ENCODE measurements around the gene FOXJ2.

- TF ChIP-seq POLR2A (IDR thresholded peaks at IDR 0.05; ENCODE audit: low read depth, low read length) (no peak), CTCF (conservative IDR thresholded peaks at IDR 0.05; ENCODE audit: low read depth, low read length) (no peak), USF2 (IDR thresholded peaks at IDR 0.05; ENCODE audit: low read depth, low read length) (no peak), RFX5 (IDR thresholded peaks at IDR 0.05; ENCODE audit: low read depth, low read length) (no peak), BHLHE40 (IDR thresholded peaks at IDR 0.05; ENCODE audit: low read depth, low read length) (no peak), CEBPB (IDR thresholded peaks at IDR 0.05; ENCODE audit: low read depth, low read length) (no peak), MAZ (IDR thresholded peaks at IDR 0.05; ENCODE audit: borderline replicate concordance, low read depth, low read length) (no peak), RAD21 (IDR thresholded peaks at IDR 0.05; ENCODE audit: low read length) (no peak), CHD1 (IDR thresholded peaks at IDR 0.05; ENCODE audit: low read depth, low read length) (no peak), MXI1 (IDR thresholded peaks at IDR 0.05; ENCODE audit: borderline replicate concordance, low read depth, low read length) (no peak), ELK1 (IDR thresholded peaks at IDR 0.05; ENCODE audit: borderline replicate concordance, low read depth, low read length) (no peak), MAFK (IDR thresholded peaks at IDR 0.05; ENCODE audit: low read depth, low read length) (no peak), SMC3 (IDR thresholded peaks at IDR 0.05; ENCODE audit: low read depth, low read length) (no peak)
Observed at GRCh38 chr12:8037947-8038346, 5.4 kb downstream of the FOXJ2 start.

Data from IMR-90 (cell line).